Astrocyte (in vitro differentiated cells and primary cell): ENCODE data around the gene ILKAP. TPM values are rescaled to one million over a fixed set of nuclear protein-coding genes. Genes with fewer than 3 reads are reported as not detected.

Source experiments
- DNase-seq: peaks from one replicate; pipeline ENCODE4 v3.0.0-alpha.2; 2010; ENCODE audit warnings: low read depth
- FAIRE-seq: peaks from 2 replicates; lab custom pipeline; 2011; peaks lifted over from hg19 to GRCh38; lab: Jason Lieb, UNC
- H2AFZ ChIP-seq: 2 replicates; pipeline ENCODE4 v1.6.0; 2012; ENCODE audit warnings: low read depth, low read length, inconsistent platforms
- H3K27ac ChIP-seq: 2 replicates; pipeline ENCODE4 v1.5.1; 2011; ENCODE audit warnings: low read depth, low read length, inconsistent platforms
- H3K27me3 ChIP-seq: 2 replicates; pipeline ENCODE4 v1.6.0; 2011; ENCODE audit warnings: low read length, inconsistent platforms; ENCODE audit not compliant: insufficient read depth
- H3K36me3 ChIP-seq: 2 replicates; pipeline ENCODE4 v1.5.1; 2011; ENCODE audit warnings: low read length, inconsistent platforms; ENCODE audit not compliant: insufficient read depth
- H3K4me1 ChIP-seq: 2 replicates; pipeline ENCODE4 v1.5.1; 2011; ENCODE audit warnings: low read length, inconsistent platforms; ENCODE audit not compliant: insufficient read depth
- H3K4me2 ChIP-seq: 2 replicates; pipeline ENCODE4 v1.6.0; 2012; ENCODE audit warnings: low read length, inconsistent platforms
- H3K4me3 ChIP-seq: 2 replicates; pipeline ENCODE4 v1.5.1; 2011; ENCODE audit warnings: low read depth, mild to moderate bottlenecking, low read length, inconsistent platforms; ENCODE audit not compliant: insufficient read depth
- H3K79me2 ChIP-seq: 2 replicates; pipeline ENCODE4 v1.6.0; 2012; ENCODE audit warnings: mild to moderate bottlenecking, low read length, inconsistent platforms; ENCODE audit not compliant: insufficient read depth
- H3K9ac ChIP-seq: 2 replicates; pipeline ENCODE4 v1.6.0; 2012; ENCODE audit warnings: mild to moderate bottlenecking, low read length, inconsistent platforms
- H3K9me3 ChIP-seq: 2 replicates; pipeline ENCODE4 v1.5.1; 2012; ENCODE audit warnings: low read depth, mild to moderate bottlenecking, low read length, inconsistent platforms; ENCODE audit not compliant: insufficient read depth
- H4K20me1 ChIP-seq: 2 replicates; pipeline ENCODE4 v1.6.0; 2012; ENCODE audit warnings: low read length, inconsistent platforms; ENCODE audit not compliant: insufficient read depth
- H3K27ac Mint-ChIP-seq: one replicate; pipeline ENCODE4 v1.8.0; 2021; ENCODE audit warnings: mild to moderate bottlenecking, mixed read lengths; ENCODE audit not compliant: unreplicated experiment
- H3K27me3 Mint-ChIP-seq: one replicate; pipeline ENCODE4 v1.8.0; 2021; ENCODE audit warnings: low read depth, mixed read lengths; ENCODE audit not compliant: unreplicated experiment
- H3K36me3 Mint-ChIP-seq: one replicate; pipeline ENCODE4 v1.8.0; 2021; ENCODE audit warnings: low read depth, mixed read lengths; ENCODE audit not compliant: unreplicated experiment
- H3K4me1 Mint-ChIP-seq: one replicate; pipeline ENCODE4 v1.8.0; 2021; ENCODE audit warnings: low read depth, mixed read lengths; ENCODE audit not compliant: unreplicated experiment
- H3K4me3 Mint-ChIP-seq: one replicate; pipeline ENCODE4 v1.8.0; 2021; ENCODE audit warnings: mild to moderate bottlenecking, moderate library complexity, mixed read lengths; ENCODE audit not compliant: unreplicated experiment
- H3K9me3 Mint-ChIP-seq: one replicate; pipeline ENCODE4 v1.8.0; 2021; ENCODE audit warnings: mild to moderate bottlenecking, mixed read lengths; ENCODE audit not compliant: unreplicated experiment
- EZH2 ChIP-seq: IDR thresholded peaks from 2 replicates; pipeline ENCODE4 v1.6.1; 2012; ENCODE audit warnings: mild to moderate bottlenecking, low read length, inconsistent platforms; ENCODE audit not compliant: insufficient read depth
- total RNA-seq: library from RNA; stranded (reverse); gene quantifications from 2 replicates; pipeline ENCODE4 v1.2.1, GENCODE V29; 2021
- TF ChIP-seq, protein P1 (sequence below): IDR thresholded peaks from 2 replicates; pipeline ENCODE4 v1.5.1; 2011; ENCODE audit warnings: low read depth, mild to moderate bottlenecking, inconsistent platforms, low read length, moderate library complexity; ENCODE audit not compliant: insufficient read depth

The ILKAP gene
- total RNA-seq, 1 donor from 2014 or later = 32.3 TPM

GRCh38 chr2:238174291-238174690 lies 29.2 kb downstream of the ILKAP start:
- H3K9me3 Mint-ChIP-seq = no peaks in the 10 kb centered on the region
- H3K36me3 Mint-ChIP-seq = peaks cover 21% of the 10 kb centered on the region
- Histone ChIP-seq H3K4me2 (no peak overlapping the region), H3K27me3 (no peaks in the 10 kb centered on the region), H3K9me3 (no peaks in the 10 kb centered on the region), H3K4me3 (no peak overlapping the region), H3K36me3 (peaks cover 45% of the 10 kb centered on the region), H3K9ac (no peak overlapping the region), H4K20me1 (peaks cover under 1% of the 10 kb centered on the region), H3K27ac (no peak overlapping the region), H2AFZ (no peak overlapping the region), H3K79me2 (no peaks in the 10 kb centered on the region), H3K4me1 (peaks cover 16% of the 10 kb centered on the region)
- H3K4me3 Mint-ChIP-seq = no peak overlapping the region
- no peak for DNase-seq
- peaks cover 10% of the 10 kb centered on the region for H3K4me1 Mint-ChIP-seq
- TF ChIP-seq, protein P1, sequence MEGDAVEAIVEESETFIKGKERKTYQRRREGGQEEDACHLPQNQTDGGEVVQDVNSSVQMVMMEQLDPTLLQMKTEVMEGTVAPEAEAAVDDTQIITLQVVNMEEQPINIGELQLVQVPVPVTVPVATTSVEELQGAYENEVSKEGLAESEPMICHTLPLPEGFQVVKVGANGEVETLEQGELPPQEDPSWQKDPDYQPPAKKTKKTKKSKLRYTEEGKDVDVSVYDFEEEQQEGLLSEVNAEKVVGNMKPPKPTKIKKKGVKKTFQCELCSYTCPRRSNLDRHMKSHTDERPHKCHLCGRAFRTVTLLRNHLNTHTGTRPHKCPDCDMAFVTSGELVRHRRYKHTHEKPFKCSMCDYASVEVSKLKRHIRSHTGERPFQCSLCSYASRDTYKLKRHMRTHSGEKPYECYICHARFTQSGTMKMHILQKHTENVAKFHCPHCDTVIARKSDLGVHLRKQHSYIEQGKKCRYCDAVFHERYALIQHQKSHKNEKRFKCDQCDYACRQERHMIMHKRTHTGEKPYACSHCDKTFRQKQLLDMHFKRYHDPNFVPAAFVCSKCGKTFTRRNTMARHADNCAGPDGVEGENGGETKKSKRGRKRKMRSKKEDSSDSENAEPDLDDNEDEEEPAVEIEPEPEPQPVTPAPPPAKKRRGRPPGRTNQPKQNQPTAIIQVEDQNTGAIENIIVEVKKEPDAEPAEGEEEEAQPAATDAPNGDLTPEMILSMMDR = no peak
- TF ChIP-seq EZH2 = no peak
- H3K27me3 Mint-ChIP-seq = no peaks in the 10 kb centered on the region
- no peak for FAIRE-seq
- no peak overlapping the region for H3K27ac Mint-ChIP-seq

DNA sequence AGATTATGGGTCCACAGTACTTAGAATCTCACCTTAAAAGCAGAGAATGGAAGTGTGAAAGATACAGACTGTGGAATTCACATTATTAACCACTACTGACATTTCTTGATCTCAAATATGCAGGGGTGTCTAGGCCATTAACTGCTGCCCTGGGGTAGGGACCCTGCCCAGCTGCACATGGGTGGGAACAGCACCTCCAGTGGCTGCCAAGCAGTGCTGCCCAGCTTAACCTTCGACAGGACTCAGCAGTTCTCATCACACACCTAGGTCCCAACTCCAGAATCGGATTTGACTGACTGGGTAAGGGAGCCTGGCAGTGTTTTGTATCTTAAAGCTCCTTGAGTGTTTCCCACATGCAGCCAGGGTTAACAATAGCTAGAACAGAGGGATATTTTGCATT lies 29.8 kb downstream of the ILKAP start:
- no peaks in the 10 kb centered on the region for H4K20me1 ChIP-seq
- peaks cover 16% of the 10 kb centered on the region for H3K4me1 Mint-ChIP-seq
- H3K27me3 ChIP-seq = no peaks in the 10 kb centered on the region
- DNase-seq = no peak
- H2AFZ ChIP-seq = no peak overlapping the region
- TF ChIP-seq, protein P1 = no peak
- no peak for TF ChIP-seq EZH2
- no peak overlapping the region for H3K27ac Mint-ChIP-seq
- no peak overlapping the region for H3K27ac ChIP-seq
- H3K9ac ChIP-seq = no peak overlapping the region
- H3K9me3 ChIP-seq = no peaks in the 10 kb centered on the region
- H3K4me3 ChIP-seq = no peak overlapping the region
- H3K27me3 Mint-ChIP-seq = no peaks in the 10 kb centered on the region
- peaks cover 22% of the 10 kb centered on the region for H3K4me1 ChIP-seq
- no peak overlapping the region for H3K4me3 Mint-ChIP-seq
- H3K36me3 Mint-ChIP-seq = peaks cover 19% of the 10 kb centered on the region
- no peak overlapping the region for H3K4me2 ChIP-seq
- H3K9me3 Mint-ChIP-seq = no peaks in the 10 kb centered on the region
- peaks cover 39% of the 10 kb centered on the region for H3K36me3 ChIP-seq
- FAIRE-seq = no peak
- H3K79me2 ChIP-seq = no peaks in the 10 kb centered on the region

GRCh38 chr2:238172439-238172838 lies 31.1 kb downstream of the ILKAP start:
- Mint-ChIP-seq H3K9me3 (no peaks in the 10 kb centered on the region), H3K27ac (peak overlapping the region; percentile 34), H3K4me1 (peaks cover 26% of the 10 kb centered on the region), H3K27me3 (no peaks in the 10 kb centered on the region), H3K4me3 (no peak overlapping the region), H3K36me3 (peaks cover 21% of the 10 kb centered on the region)
- Histone ChIP-seq H3K79me2 (peaks cover 5% of the 10 kb centered on the region), H3K27me3 (no peaks in the 10 kb centered on the region), H3K4me2 (no peak overlapping the region), H3K4me1 (peaks cover 35% of the 10 kb centered on the region), H4K20me1 (no peaks in the 10 kb centered on the region), H2AFZ (no peak overlapping the region), H3K27ac (no peak overlapping the region), H3K9ac (no peak overlapping the region), H3K36me3 (peaks cover 28% of the 10 kb centered on the region), H3K9me3 (no peaks in the 10 kb centered on the region), H3K4me3 (no peak overlapping the region)
- no peak for FAIRE-seq
- no peak for DNase-seq
- TF ChIP-seq, protein P1 = no peak
- TF ChIP-seq EZH2 = no peak
